ENCODE measurements around the gene HOMER3.

The HOMER3 gene

DNA sequence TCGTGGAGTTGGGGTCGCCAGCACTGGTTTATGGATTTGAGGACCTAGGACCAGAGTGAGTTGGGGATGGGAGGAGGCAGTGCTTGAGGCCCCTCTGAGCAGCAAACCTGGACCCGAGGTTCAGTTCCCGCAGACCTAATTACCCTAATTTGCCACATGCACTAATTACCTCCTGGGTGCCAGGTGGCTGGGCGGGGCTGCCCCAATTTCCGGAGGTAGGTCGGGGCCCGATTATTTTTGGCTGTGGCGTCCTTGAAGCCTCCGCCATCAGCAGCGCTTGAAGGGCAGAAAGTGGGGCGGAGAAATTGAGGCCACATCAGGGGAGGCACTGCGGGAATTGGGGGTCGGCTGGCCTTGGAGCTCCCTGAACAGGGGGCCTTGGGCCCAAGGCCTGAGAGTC lies 5.9 kb upstream of the HOMER3 start:
- H3K23ac ChIP-seq (ENCODE audit: low read length): no peak overlapping the region
- no peak overlapping the region for H3K4ac ChIP-seq (ENCODE audit: low read depth, low read length)
- DNase-seq: no peak
- H3K27me3 ChIP-seq (ENCODE audit: insufficient read depth, low read length, poor library complexity): no peaks in the 10 kb centered on the region
- no peak overlapping the region for H3K4me2 ChIP-seq (ENCODE audit: low read length)
- H4K5ac ChIP-seq (ENCODE audit: low read length): no peak overlapping the region
- no peak overlapping the region for H2AK5ac ChIP-seq (ENCODE audit: low read length)
- H3K79me1 ChIP-seq (ENCODE audit: low read length): no peaks in the 10 kb centered on the region
- H3K4me3 ChIP-seq (ENCODE audit: low read length): no peak overlapping the region
- no peak overlapping the region for H3K9ac ChIP-seq (ENCODE audit: low read length)
- WGBS (ENCODE audit: extremely low coverage, insufficient coverage, low lambda C conversion rate): no CpG with 5 or more reads among the region's 14 CpGs
- H3K18ac ChIP-seq (ENCODE audit: low read length): no peak overlapping the region
- H4K8ac ChIP-seq (ENCODE audit: low read depth, low read length): no peak overlapping the region
- no peak overlapping the region for H2BK15ac ChIP-seq (replicated peaks; ENCODE audit: low read depth)
- H3K36me3 ChIP-seq (ENCODE audit: control insufficient read depth, insufficient read depth, low read length): no peaks in the 10 kb centered on the region
- H3K4me1 ChIP-seq (ENCODE audit: control insufficient read depth, low read depth, low read length): no peaks in the 10 kb centered on the region
- no peak overlapping the region for H3K27ac ChIP-seq (ENCODE audit: low read depth, low read length)
- no peak overlapping the region for H2BK120ac ChIP-seq (ENCODE audit: low read depth, low read length)
- H2BK5ac ChIP-seq (ENCODE audit: low read length): no peak overlapping the region
- H3K79me2 ChIP-seq (ENCODE audit: control insufficient read depth, insufficient read depth, low read length): no peaks in the 10 kb centered on the region
- no peak overlapping the region for H3K56ac ChIP-seq (ENCODE audit: low read length)

DNA sequence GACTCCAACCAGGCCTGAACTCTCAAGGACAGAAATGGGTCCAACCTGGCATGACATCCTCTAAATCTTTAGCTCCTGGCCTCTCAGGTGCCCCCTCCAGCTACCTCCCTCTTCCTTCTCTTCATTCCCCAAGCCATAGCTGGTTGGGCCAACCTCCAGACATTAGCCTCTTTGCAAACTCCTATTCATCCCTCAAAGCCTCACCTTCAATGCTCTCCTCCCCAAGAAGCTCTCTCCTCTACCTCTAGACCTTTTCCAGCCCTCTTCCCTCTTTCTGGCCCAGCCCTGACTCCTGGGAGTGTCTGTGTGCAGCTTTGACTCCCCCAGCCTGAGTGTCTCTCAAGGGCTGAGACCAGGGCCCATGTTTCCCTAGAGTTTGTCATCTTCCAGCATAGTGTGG lies 5.3 kb upstream of the HOMER3 start:
- Histone ChIP-seq H2BK120ac (ENCODE audit: low read depth, low read length) (no peak overlapping the region), H3K9ac (ENCODE audit: low read length) (no peak overlapping the region)

DNA sequence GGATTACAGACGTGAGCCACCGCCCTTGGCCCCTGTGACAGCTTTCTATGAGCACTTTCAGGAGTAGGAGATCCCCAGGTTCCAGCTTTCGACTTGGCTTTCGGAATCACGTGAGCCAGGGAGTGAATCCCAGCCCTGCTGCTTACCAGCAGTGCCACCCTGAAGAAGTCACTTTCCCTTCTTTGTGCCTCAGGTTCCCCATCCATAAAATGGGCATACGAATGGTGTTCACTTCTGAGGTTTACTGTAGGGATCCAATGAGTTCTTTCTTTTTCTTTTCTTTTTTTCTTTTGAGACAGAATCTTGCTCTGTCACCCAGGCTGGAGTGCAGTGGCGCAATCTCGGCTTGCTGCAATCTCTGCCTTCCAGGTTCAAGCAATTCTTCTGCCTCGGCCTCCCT lies 4.3 kb upstream of the HOMER3 start:
- Histone ChIP-seq H3K4me2 (ENCODE audit: low read length) (no peak overlapping the region), H3K27ac (ENCODE audit: low read depth, low read length) (no peak overlapping the region), H3K18ac (ENCODE audit: low read length) (no peak overlapping the region), H2AK5ac (ENCODE audit: low read length) (no peak overlapping the region), H3K79me1 (ENCODE audit: low read length) (no peaks in the 10 kb centered on the region), H4K8ac (ENCODE audit: low read depth, low read length) (no peak overlapping the region), H3K4ac (ENCODE audit: low read depth, low read length) (no peak overlapping the region), H3K56ac (ENCODE audit: low read length) (no peak overlapping the region), H3K79me2 (ENCODE audit: control insufficient read depth, insufficient read depth, low read length) (no peaks in the 10 kb centered on the region), H3K9ac (ENCODE audit: low read length) (no peak overlapping the region), H2BK120ac (ENCODE audit: low read depth, low read length) (no peak overlapping the region), H3K4me3 (ENCODE audit: low read length) (no peak overlapping the region), H2BK15ac (replicated peaks; ENCODE audit: low read depth) (no peak overlapping the region), H2BK5ac (ENCODE audit: low read length) (no peak overlapping the region), H3K36me3 (ENCODE audit: control insufficient read depth, insufficient read depth, low read length) (no peaks in the 10 kb centered on the region), H3K4me1 (ENCODE audit: control insufficient read depth, low read depth, low read length) (no peaks in the 10 kb centered on the region), H3K23ac (ENCODE audit: low read length) (no peak overlapping the region), H3K27me3 (ENCODE audit: insufficient read depth, low read length, poor library complexity) (peaks cover 5% of the 10 kb centered on the region), H4K5ac (ENCODE audit: low read length) (no peak overlapping the region)
- WGBS (ENCODE audit: extremely low coverage, insufficient coverage, low lambda C conversion rate): no CpG with 5 or more reads among the region's 9 CpGs
- no peak for DNase-seq

More for the DNA sequence above, 5.3 kb upstream of the HOMER3 start:
- Histone ChIP-seq H3K4me3 (ENCODE audit: low read length) (no peak overlapping the region), H3K18ac (ENCODE audit: low read length) (no peak overlapping the region), H3K36me3 (ENCODE audit: control insufficient read depth, insufficient read depth, low read length) (no peaks in the 10 kb centered on the region), H4K5ac (ENCODE audit: low read length) (no peak overlapping the region), H3K79me2 (ENCODE audit: control insufficient read depth, insufficient read depth, low read length) (no peaks in the 10 kb centered on the region), H3K56ac (ENCODE audit: low read length) (no peak overlapping the region), H3K23ac (ENCODE audit: low read length) (no peak overlapping the region), H2BK15ac (replicated peaks; ENCODE audit: low read depth) (no peak overlapping the region), H3K27ac (ENCODE audit: low read depth, low read length) (no peak overlapping the region), H3K4me1 (ENCODE audit: control insufficient read depth, low read depth, low read length) (no peaks in the 10 kb centered on the region), H3K27me3 (ENCODE audit: insufficient read depth, low read length, poor library complexity) (no peaks in the 10 kb centered on the region), H2AK5ac (ENCODE audit: low read length) (no peak overlapping the region), H3K79me1 (ENCODE audit: low read length) (no peaks in the 10 kb centered on the region), H3K4me2 (ENCODE audit: low read length) (no peak overlapping the region), H4K8ac (ENCODE audit: low read depth, low read length) (no peak overlapping the region), H3K4ac (ENCODE audit: low read depth, low read length) (no peak overlapping the region), H2BK5ac (ENCODE audit: low read length) (no peak overlapping the region)
- DNase-seq: no peak

DNA sequence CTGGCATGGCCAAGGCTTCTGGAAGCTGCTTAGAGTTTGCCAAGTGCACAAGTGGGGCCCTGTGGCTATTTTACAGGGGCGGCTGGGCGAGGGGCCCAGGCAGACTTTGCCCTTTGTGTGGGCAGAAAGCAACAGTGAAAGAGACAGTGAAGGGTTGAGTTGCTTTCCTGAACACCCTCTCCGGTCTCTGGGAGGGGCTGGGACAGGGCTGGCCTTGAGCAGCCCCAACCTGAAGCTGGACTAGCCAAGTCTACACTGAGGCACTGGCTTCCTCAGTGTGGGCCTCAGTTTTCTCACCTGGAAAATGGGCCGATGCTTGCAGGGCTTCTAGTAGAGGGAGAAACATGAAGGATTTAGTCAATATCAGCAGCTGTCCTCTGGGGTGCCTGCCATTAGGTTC lies 2.4 kb upstream of the HOMER3 start:
- H2BK120ac ChIP-seq (ENCODE audit: low read depth, low read length): no peak overlapping the region
- no peak overlapping the region for H3K56ac ChIP-seq (ENCODE audit: low read length)
- H3K9ac ChIP-seq (ENCODE audit: low read length): no peak overlapping the region
- no peak for DNase-seq
- H3K18ac ChIP-seq (ENCODE audit: low read length): no peak overlapping the region
- H4K5ac ChIP-seq (ENCODE audit: low read length): no peak overlapping the region
- no peak overlapping the region for H3K4me3 ChIP-seq (ENCODE audit: low read length)
- H3K27me3 ChIP-seq (ENCODE audit: insufficient read depth, low read length, poor library complexity): peaks cover 5% of the 10 kb centered on the region
- no peaks in the 10 kb centered on the region for H3K4me1 ChIP-seq (ENCODE audit: control insufficient read depth, low read depth, low read length)
- no peak overlapping the region for H2AK5ac ChIP-seq (ENCODE audit: low read length)
- no peak overlapping the region for H3K27ac ChIP-seq (ENCODE audit: low read depth, low read length)
- no peak overlapping the region for H2BK5ac ChIP-seq (ENCODE audit: low read length)
- no peaks in the 10 kb centered on the region for H3K79me2 ChIP-seq (ENCODE audit: control insufficient read depth, insufficient read depth, low read length)
- no peak overlapping the region for H4K8ac ChIP-seq (ENCODE audit: low read depth, low read length)
- H3K36me3 ChIP-seq (ENCODE audit: control insufficient read depth, insufficient read depth, low read length): no peaks in the 10 kb centered on the region
- H3K79me1 ChIP-seq (ENCODE audit: low read length): no peaks in the 10 kb centered on the region
- no peak overlapping the region for H3K4me2 ChIP-seq (ENCODE audit: low read length)
- H2BK15ac ChIP-seq (replicated peaks; ENCODE audit: low read depth): no peak overlapping the region
- no CpG with 5 or more reads among the region's 4 CpGs for WGBS (ENCODE audit: extremely low coverage, insufficient coverage, low lambda C conversion rate)
- no peak overlapping the region for H3K4ac ChIP-seq (ENCODE audit: low read depth, low read length)
- H3K23ac ChIP-seq (ENCODE audit: low read length): no peak overlapping the region

DNA sequence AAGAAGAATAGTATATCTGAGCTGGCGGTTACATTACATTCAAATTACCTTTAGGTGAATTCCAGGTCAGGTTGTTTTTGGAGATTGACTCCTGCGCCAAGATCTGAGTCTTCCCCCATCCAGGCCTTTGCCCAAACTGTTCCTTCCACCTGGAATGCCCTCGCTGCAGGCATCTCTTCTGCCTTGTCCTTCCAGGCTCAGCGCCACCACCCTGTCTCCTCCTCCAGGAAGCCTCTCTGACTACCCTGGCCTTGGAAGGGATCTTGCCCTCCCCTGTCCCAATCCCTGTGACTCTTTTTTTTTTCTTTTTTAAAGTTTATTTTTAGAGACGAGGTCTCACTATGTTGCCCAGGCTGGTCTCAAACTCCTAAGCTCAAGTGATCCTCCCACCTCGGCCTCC lies 1.7 kb upstream of the HOMER3 start:
- H3K4me1 ChIP-seq (ENCODE audit: control insufficient read depth, low read depth, low read length): no peaks in the 10 kb centered on the region
- no peak overlapping the region for H2BK15ac ChIP-seq (replicated peaks; ENCODE audit: low read depth)

DNA sequence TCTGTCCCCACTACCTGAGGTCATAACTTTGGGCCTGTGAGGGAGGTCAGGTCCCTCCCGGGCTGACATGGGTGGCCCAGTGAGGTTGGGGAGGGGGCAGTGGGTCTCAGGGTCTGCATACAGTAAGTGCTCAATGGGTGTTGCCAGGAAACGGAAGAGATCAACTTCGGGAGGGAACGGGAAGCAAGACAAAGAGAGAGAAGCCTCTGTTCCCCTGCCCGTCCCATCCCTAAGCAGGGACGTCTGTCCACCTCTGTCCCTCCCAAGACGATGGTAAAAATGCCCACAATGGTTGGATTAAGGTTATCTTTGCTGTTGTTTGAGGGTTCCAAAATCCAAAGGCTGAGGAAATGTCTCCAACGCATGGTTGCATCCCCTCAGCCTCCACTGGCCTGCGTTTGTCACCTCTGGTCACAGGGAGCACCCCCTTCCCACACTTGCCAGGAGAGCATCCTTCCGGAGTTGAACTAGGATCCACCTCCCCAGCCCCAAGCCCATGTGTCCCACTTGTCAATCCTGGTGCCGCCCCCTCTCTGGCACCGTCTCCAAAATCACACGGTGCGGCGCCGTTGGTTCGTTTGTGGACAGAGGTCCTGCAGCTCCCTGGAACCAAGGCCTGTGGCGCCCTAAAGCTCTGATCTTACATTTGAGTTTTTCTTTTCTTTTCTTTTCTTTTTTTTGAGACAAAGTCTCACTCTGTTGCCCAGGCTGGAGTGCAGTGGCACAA lies 774 bp upstream of the HOMER3 start:
- Histone ChIP-seq H4K5ac (ENCODE audit: low read length) (no peak overlapping the region), H3K36me3 (ENCODE audit: control insufficient read depth, insufficient read depth, low read length) (no peaks in the 10 kb centered on the region), H3K27me3 (ENCODE audit: insufficient read depth, low read length, poor library complexity) (peaks cover 5% of the 10 kb centered on the region), H3K4ac (ENCODE audit: low read depth, low read length) (no peak overlapping the region), H3K79me2 (ENCODE audit: control insufficient read depth, insufficient read depth, low read length) (no peaks in the 10 kb centered on the region), H3K9ac (ENCODE audit: low read length) (no peak overlapping the region), H3K4me2 (ENCODE audit: low read length) (peak overlapping the region; percentile 16), H2BK120ac (ENCODE audit: low read depth, low read length) (no peak overlapping the region), H3K23ac (ENCODE audit: low read length) (no peak overlapping the region), H3K79me1 (ENCODE audit: low read length) (no peaks in the 10 kb centered on the region), H3K56ac (ENCODE audit: low read length) (no peak overlapping the region), H3K4me1 (ENCODE audit: control insufficient read depth, low read depth, low read length) (no peaks in the 10 kb centered on the region), H2BK5ac (ENCODE audit: low read length) (no peak overlapping the region), H2AK5ac (ENCODE audit: low read length) (no peak overlapping the region), H3K27ac (ENCODE audit: low read depth, low read length) (no peak overlapping the region), H3K18ac (ENCODE audit: low read length) (no peak overlapping the region), H3K4me3 (ENCODE audit: low read length) (no peak overlapping the region), H2BK15ac (replicated peaks; ENCODE audit: low read depth) (no peak overlapping the region), H4K8ac (ENCODE audit: low read depth, low read length) (no peak overlapping the region)
- DNase-seq: no peak
- no CpG with 5 or more reads among the region's 18 CpGs for WGBS (ENCODE audit: extremely low coverage, insufficient coverage, low lambda C conversion rate)

More for the DNA sequence above, 1.7 kb upstream of the HOMER3 start:
- Histone ChIP-seq H3K79me1 (ENCODE audit: low read length) (no peaks in the 10 kb centered on the region), H3K27ac (ENCODE audit: low read depth, low read length) (no peak overlapping the region), H2AK5ac (ENCODE audit: low read length) (no peak overlapping the region), H3K4me2 (ENCODE audit: low read length) (no peak overlapping the region), H2BK5ac (ENCODE audit: low read length) (no peak overlapping the region), H3K18ac (ENCODE audit: low read length) (no peak overlapping the region), H4K8ac (ENCODE audit: low read depth, low read length) (no peak overlapping the region), H3K79me2 (ENCODE audit: control insufficient read depth, insufficient read depth, low read length) (no peaks in the 10 kb centered on the region), H3K9ac (ENCODE audit: low read length) (no peak overlapping the region), H3K27me3 (ENCODE audit: insufficient read depth, low read length, poor library complexity) (peaks cover 5% of the 10 kb centered on the region), H3K4ac (ENCODE audit: low read depth, low read length) (no peak overlapping the region), H3K36me3 (ENCODE audit: control insufficient read depth, insufficient read depth, low read length) (no peaks in the 10 kb centered on the region), H3K23ac (ENCODE audit: low read length) (no peak overlapping the region), H4K5ac (ENCODE audit: low read length) (no peak overlapping the region), H3K56ac (ENCODE audit: low read length) (no peak overlapping the region), H2BK120ac (ENCODE audit: low read depth, low read length) (no peak overlapping the region), H3K4me3 (ENCODE audit: low read length) (no peak overlapping the region)
- no peak for DNase-seq
- no CpG with 5 or more reads among the region's 6 CpGs for WGBS (ENCODE audit: extremely low coverage, insufficient coverage, low lambda C conversion rate)

All from mesendoderm (in vitro differentiated cells).